HL-60 (cell line): ENCODE data around the gene AP4M1.

ENCODE experiments used
- DNase-seq, 2 experiments: peaks; one replicate each; pipeline ENCODE4 v3.0.0-alpha.2; 2010 to 2020; ENCODE audit warnings: low read depth in 1 of 2, low spot score in 1 of 2
- H3K27ac ChIP-seq: fragments of 250-450 bp; sonication (Bioruptor Pico); replicated peaks from 2 replicates; pipeline ENCODE4 v1.5.1; 2020; ENCODE audit warnings: mild to moderate bottlenecking, moderate library complexity
- H3K27me3 ChIP-seq: fragments of 250-450 bp; sonication (Bioruptor Pico); 2 replicates; pipeline ENCODE4 v1.5.1; 2021; ENCODE audit warnings: mild to moderate bottlenecking, moderate library complexity; ENCODE audit not compliant: insufficient read depth, poor library complexity, severe bottlenecking
- H3K4me3 ChIP-seq: replicated peaks from 2 replicates; pipeline ENCODE4 v1.5.1; 2011; ENCODE audit warnings: mild to moderate bottlenecking, control low read depth, low read length; ENCODE audit not compliant: insufficient read depth
- CTCF ChIP-seq: IDR thresholded peaks from one replicate; pipeline ENCODE4 v1.5.1; 2011; ENCODE audit warnings: low read length, control low read depth, inconsistent platforms; ENCODE audit not compliant: insufficient read depth
- GABPA ChIP-seq: IDR thresholded peaks from 2 replicates; pipeline ENCODE4 v1.6.1; 2012; ENCODE audit warnings: low read depth
- POLR2AphosphoS5 ChIP-seq: IDR thresholded peaks from 2 replicates; pipeline ENCODE4 v1.6.1; 2012; ENCODE audit warnings: low read depth
- REST ChIP-seq: IDR thresholded peaks from 2 replicates; pipeline ENCODE4 v1.6.1; 2012; ENCODE audit warnings: low read depth; ENCODE audit not compliant: insufficient replicate concordance
- SPI1 ChIP-seq: IDR thresholded peaks from 2 replicates; pipeline ENCODE4 v1.6.1; 2012; ENCODE audit warnings: low read depth, mild to moderate bottlenecking, borderline replicate concordance

AP4M1 gene

GRCh38 chr7:100102950-100103840 lies 1.8 kb downstream of the AP4M1 start:
- no peak overlapping the region for H3K4me3 ChIP-seq
- H3K27me3 ChIP-seq = no peaks in the 10 kb centered on the region
- TF ChIP-seq POLR2AphosphoS5 (no peak), GABPA (no peak), SPI1 (no peak), CTCF (no peak), REST (no peak)
- no peak for DNase-seq
- H3K27ac ChIP-seq = no peak overlapping the region

- DNase-seq = no peak
- Histone ChIP-seq H3K27me3 (no peaks in the 10 kb centered on the region), H3K4me3 (no peak overlapping the region), H3K27ac (no peak overlapping the region)
- TF ChIP-seq SPI1 (no peak), CTCF (no peak), GABPA (no peak), POLR2AphosphoS5 (no peak), REST (no peak)
These were observed 4.1 kb downstream of the AP4M1 start for GRCh38 chr7:100105534-100105933.

- Histone ChIP-seq H3K27ac (no peak overlapping the region), H3K4me3 (no peak overlapping the region), H3K27me3 (no peaks in the 10 kb centered on the region)
- no peak for TF ChIP-seq GABPA
- TF ChIP-seq CTCF = no peak
- TF ChIP-seq POLR2AphosphoS5 = no peak
- TF ChIP-seq SPI1 = no peak
- no peak for TF ChIP-seq REST
- DNase-seq = no peak
These were observed 5.2 kb downstream of the AP4M1 start for GRCh38 chr7:100106633-100107032.
